RWPE1 (cell line): ENCODE data around the gene PTAR1.

ENCODE experiments used
- CTCF ChIA-PET: fragments of 350-600 bp; sonication (Branson Sonifier 250); formaldehyde crosslinking; extraction: SDS; loops from one replicate; lab custom pipeline; 2021; lab: Yijun Ruan, JAX
- POLR2A ChIA-PET: fragments of 400-600 bp; formaldehyde crosslinking; extraction: SDS; loops from one replicate; lab custom pipeline; 2020; ENCODE audit warnings: antibody characterized with exemption; ENCODE audit not compliant: low non-redundant PET; lab: Yijun Ruan, JAX
- DNase-seq: peaks from one replicate; pipeline ENCODE4 v3.0.0; 2012; ENCODE audit warnings: low spot score
- H3K27ac ChIP-seq: fragments of 450-650 bp; 2 replicates; pipeline ENCODE4 v1.5.1; 2017
- TF ChIP-seq, protein P1 (sequence below): fragments of 450-650 bp; conservative IDR thresholded peaks from 2 replicates; pipeline ENCODE4 v1.5.1; 2017; ENCODE audit warnings: low read depth, mild to moderate bottlenecking

PTAR1 gene

DNA sequence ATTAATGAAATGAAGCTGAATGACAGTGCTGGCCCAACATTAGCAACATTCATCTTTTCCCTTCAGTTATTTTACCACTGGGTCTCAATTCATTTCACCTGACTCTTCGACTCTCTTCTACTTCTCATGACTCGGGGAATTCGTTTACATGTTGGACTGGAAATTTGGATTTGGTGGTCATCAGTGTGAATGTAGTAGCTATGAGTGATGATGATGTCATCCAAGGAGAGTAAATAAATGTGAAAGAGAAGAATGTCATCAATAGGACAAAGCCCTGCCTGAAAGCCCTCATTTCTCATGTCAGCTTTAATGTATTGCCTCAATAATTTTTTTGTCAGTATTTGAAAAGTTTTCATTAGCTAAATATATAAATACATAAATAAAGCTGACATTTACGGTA is 38.9 kb upstream of the PTAR1 start:
- no peak overlapping the region for H3K27ac ChIP-seq
- TF ChIP-seq, protein P1, sequence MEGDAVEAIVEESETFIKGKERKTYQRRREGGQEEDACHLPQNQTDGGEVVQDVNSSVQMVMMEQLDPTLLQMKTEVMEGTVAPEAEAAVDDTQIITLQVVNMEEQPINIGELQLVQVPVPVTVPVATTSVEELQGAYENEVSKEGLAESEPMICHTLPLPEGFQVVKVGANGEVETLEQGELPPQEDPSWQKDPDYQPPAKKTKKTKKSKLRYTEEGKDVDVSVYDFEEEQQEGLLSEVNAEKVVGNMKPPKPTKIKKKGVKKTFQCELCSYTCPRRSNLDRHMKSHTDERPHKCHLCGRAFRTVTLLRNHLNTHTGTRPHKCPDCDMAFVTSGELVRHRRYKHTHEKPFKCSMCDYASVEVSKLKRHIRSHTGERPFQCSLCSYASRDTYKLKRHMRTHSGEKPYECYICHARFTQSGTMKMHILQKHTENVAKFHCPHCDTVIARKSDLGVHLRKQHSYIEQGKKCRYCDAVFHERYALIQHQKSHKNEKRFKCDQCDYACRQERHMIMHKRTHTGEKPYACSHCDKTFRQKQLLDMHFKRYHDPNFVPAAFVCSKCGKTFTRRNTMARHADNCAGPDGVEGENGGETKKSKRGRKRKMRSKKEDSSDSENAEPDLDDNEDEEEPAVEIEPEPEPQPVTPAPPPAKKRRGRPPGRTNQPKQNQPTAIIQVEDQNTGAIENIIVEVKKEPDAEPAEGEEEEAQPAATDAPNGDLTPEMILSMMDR: no peak
- POLR2A ChIA-PET: no interaction called here
- DNase-seq: no peak
- CTCF ChIA-PET: interaction anchor here (0.8 kb wide), 1 partner anchor 30 kb away, joined by 3 read pairs; no protein-coding TSS in a partner anchor

DNA sequence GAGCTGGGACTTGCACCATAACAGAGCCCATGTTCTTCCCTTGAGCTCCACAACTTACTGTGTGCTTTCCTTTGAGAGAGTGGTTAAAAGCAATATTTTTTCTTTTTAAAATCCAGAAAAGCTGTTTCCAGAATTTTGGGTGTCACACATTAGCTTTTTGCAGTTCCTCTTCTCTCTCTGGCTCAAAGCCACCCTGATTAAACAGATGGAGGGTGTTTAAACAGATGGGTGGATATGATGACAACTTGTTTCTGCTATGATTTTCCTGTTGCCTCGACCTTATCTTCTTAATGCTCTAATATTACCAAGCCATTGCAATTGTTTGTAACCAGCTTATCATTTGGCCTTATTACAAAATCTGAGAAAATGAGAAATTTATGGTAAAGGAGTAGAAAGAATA is 37.9 kb upstream of the PTAR1 start:
- no peak for DNase-seq
- TF ChIP-seq, protein P1: no peak
- POLR2A ChIA-PET: no interaction called here
- CTCF ChIA-PET: interaction anchor here (0.6 to 0.8 kb wide), 2 partner anchors 29 to 1584 kb away, joined by 3 read pairs; no protein-coding TSS in a partner anchor
- H3K27ac ChIP-seq: no peak overlapping the region

DNA sequence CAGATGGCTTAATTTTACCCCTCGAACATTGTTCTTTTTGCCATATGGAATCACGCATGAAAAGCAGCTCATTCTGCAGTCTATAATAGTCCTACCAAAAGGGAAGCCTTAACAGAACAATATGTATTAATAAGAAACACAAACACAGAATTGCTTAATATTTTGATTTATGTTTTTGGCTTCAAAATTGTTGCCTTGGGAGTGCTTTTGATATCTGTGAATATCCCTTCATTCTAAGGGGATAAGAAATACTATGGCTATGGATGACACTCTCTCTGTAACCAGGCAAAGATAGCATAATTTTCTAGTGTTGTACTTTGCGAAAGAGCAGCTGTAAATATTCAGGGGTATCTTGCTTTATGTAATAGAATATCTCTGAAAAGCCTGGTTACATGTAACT is 34.5 kb upstream of the PTAR1 start:
- TF ChIP-seq, protein P1: no peak
- ChIA-PET POLR2A (no interaction called here), CTCF (interaction anchor here (0.5 to 0.6 kb wide), 2 partner anchors 13 to 222 kb away, joined by 3 to 5 read pairs; no protein-coding TSS in a partner anchor)
- H3K27ac ChIP-seq: no peak overlapping the region
- no peak for DNase-seq

DNA sequence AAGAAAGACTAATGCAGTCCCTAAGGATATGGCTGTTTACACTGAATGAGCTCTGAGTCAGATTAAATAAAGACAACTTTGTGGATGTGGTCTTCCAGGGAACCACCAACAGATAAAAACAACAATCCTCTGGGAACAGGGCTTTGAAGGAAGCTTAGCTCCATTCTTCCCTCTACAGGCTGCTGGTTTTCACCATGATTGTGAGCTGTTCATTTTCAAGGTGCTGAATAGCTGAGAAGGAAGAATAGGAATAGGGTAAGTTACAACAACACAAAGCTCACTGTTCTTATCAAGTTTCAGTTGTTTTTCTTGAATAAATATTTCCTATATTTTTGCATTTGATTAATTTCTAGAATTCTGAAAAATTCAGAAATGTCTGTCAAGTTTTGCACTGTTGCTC is 25.9 kb upstream of the PTAR1 start:
- no peak overlapping the region for H3K27ac ChIP-seq
- ChIA-PET POLR2A (no interaction called here), CTCF (interaction anchor here (0.6 kb wide), 1 partner anchor 71 kb away, joined by 4 read pairs; no protein-coding TSS in a partner anchor)
- peak; percentile 15 for DNase-seq
- TF ChIP-seq, protein P1: no peak

DNA sequence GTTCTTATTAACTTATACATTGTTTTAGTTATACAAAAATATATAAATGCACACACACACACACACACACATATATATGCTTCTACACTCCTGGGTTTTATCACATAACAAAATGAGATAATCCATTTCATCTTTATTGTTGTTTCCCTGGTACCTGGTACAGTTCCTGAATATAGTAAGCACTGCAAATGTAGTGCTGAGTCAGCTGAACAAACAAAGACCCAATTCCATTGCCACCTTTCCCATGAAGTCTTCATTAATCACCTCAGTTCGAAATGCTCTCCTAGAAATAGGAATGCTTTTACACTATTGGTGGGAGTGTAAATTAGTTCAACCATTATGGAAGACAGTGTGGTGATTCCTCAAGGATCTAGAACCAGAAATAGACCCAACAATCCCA is 13.4 kb upstream of the PTAR1 start:
- CTCF ChIA-PET: no interaction called here

DNA sequence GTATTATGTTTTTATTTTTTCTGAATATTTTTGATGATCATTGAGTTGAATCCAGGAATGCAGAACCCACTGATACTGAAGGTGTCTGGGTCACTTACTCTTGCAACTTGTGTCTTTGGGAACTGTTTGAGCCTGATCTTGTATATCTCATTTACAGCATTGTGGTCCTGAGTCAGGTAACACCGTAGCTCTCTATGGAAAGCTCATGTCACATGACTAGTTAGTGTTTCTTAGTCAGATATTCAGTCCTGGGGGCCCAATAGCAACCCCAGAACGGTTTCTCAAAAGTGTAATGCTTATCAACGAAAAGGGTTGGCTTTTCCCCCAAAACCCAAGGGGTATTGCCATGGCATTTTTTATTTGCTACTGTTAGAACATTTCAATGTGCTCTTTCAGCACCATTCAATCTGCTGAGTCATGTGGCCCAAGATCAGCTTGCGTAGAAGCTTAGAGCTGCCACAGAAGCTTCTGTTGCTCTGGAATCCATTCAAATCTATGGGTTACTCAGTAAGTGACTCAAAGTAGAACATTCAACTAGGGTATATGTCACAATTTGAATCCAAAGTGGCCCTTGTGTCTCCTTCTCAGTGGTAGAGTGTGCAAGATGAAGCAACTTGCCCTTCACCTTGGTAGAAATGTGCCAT is 12.1 kb upstream of the PTAR1 start:
- TF ChIP-seq, protein P1: no peak
- H3K27ac ChIP-seq: no peak overlapping the region
- POLR2A ChIA-PET: no interaction called here
- DNase-seq: no peak
- CTCF ChIA-PET: interaction anchor here (0.6 kb wide), 1 partner anchor 434 kb away, joined by 4 read pairs; no protein-coding TSS in a partner anchor

More for the DNA sequence above, 13.4 kb upstream of the PTAR1 start:
- no peak for DNase-seq
- H3K27ac ChIP-seq: no peak overlapping the region
- TF ChIP-seq, protein P1: no peak
- POLR2A ChIA-PET: no interaction called here
